HG02840 (cell line): ENCODE results near the gene DNER.
"Not testable (repeated sequence)": the region's sequence is repeated elsewhere in the genome, so short reads cannot be mapped to it uniquely, and the experiment has no call there.

Experiments
- ATAC-seq: cut with Tn5 transposase; IDR thresholded peaks from one replicate; pipeline ENCODE4 v1.9.1; 2021; ENCODE audit warnings: mild to moderate bottlenecking, moderate library complexity, moderate number of reproducible peaks; ENCODE audit not compliant: unreplicated experiment, low FRiP score

DNER gene, protein sequence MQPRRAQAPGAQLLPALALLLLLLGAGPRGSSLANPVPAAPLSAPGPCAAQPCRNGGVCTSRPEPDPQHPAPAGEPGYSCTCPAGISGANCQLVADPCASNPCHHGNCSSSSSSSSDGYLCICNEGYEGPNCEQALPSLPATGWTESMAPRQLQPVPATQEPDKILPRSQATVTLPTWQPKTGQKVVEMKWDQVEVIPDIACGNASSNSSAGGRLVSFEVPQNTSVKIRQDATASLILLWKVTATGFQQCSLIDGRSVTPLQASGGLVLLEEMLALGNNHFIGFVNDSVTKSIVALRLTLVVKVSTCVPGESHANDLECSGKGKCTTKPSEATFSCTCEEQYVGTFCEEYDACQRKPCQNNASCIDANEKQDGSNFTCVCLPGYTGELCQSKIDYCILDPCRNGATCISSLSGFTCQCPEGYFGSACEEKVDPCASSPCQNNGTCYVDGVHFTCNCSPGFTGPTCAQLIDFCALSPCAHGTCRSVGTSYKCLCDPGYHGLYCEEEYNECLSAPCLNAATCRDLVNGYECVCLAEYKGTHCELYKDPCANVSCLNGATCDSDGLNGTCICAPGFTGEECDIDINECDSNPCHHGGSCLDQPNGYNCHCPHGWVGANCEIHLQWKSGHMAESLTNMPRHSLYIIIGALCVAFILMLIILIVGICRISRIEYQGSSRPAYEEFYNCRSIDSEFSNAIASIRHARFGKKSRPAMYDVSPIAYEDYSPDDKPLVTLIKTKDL

DNA sequence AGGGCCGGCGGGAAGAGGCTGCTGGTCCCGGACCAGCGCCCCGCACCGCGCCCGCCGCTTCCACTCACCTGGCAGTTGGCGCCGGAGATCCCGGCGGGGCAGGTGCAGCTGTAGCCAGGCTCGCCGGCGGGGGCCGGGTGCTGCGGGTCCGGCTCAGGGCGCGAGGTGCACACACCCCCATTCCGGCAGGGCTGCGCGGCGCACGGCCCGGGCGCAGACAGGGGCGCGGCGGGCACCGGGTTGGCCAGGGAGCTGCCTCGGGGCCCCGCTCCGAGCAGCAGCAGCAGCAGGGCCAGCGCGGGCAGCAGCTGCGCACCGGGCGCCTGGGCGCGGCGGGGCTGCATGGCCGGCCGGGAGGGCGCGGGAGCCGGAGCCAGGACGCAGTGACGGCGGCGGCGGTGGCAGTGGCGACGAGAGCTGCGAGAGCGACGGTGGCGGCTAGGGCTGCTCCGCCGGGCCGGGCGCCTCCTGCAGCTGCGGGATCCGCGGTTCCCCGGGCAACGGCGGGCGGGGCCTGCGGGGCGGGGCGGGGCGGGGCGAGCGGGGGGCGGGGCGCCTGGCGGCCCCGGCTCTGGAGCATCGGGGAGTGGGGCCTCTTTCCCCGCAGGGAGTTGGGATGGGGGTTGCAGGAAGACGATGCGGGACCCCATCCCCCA lies at the start of gene DNER:
Gene DNER, minus strand, starts transcription at position 476 of the 656 bp plus-strand sequence. Its CDS starts 132 bp downstream, at position 344.
- peak; percentile 62 for ATAC-seq

DNA sequence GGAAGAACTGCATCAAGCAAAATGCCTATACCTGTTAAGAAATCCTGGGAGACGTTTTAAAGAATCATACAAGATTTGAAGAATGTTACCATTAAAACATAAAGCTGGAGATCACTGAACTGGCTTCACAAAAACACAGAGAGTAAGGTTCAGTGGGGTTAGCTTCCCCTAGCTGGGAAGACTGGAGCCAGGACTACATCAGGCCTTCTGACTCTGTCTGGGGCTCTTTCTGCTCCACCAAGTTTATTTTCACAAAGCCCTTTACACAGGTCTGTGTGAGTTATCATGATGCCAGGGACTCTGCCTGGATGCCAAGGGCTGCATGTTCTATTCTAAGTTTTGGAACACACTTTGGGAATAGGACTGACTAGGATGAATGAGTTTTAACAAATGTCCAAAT lies 47.3 kb upstream of the DNER start:
- no peak for ATAC-seq

DNA sequence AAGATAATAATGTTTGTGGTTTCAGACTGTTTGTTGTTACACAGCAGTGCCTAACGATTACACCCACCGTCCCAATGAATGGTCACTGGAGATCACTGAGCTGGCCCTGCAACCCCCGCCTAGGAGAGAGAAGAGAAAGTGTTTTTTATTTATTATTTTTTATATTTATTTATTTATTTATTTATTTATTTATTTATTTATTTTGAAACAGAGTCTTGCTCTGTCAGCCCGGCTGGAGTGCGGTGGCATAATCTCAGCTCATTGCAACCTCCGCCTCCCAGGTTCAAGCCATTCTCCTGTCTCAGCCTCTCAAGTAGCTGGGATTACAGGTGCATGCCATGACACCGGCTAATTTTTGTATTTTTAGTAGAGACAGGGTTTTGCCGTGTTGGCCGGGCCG lies 43.1 kb upstream of the DNER start:
- ATAC-seq, result not testable (repeated sequence)

DNA sequence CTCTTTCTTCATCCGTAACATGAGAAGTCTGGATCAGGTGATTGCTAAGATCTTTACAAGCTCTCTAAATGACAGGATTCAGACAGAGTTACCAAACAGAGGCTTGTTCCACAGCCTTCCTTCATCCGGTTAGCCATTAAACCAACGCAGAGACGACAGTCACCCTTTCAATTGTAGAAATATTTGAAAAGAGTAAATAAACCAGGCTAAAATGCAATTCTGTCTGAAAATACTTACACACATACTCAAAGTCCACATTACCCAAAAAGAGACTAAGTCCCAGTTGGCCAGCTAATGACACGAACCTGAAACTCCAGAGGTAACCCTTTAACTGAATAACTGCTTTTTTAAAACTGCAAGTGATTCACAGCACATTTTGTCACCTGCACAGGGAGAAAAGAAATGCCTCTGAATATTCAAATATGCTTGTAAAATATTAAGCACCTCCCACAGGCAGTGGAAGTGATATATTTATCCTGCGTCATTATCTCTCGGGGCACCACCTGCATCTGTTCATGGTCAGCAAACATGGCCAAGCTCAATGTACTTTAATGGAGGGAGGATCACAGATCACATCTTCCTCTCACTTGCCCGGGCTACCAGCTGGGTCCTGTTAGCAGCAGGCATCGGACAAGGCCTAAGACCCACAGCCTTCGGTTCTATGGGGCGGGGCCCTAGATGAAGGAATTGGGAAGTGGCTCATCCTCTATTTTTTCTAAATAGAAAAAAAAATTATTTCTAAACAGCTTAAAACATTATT lies 38.8 kb upstream of the DNER start:
- no peak for ATAC-seq

DNA sequence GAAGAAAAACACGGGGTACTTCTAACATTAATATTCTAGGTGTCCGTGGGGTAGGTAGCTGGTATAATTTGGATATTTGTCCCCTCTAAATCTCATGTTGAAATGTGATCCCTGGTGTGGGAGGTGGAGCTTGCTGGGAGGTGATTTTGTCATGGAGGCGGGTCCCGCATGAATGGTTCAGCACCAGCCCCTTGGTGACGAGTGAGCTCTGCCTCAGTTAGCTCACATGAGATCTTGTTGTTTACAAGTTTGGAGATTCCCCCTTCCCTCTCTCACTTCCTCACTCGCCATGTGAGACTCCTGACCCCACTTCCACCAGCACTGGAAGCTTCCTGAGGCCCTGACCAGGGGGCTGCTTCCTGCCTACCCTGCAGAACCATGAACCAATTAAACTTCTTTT lies 35.4 kb upstream of the DNER start:
- ATAC-seq, result no peak

DNA sequence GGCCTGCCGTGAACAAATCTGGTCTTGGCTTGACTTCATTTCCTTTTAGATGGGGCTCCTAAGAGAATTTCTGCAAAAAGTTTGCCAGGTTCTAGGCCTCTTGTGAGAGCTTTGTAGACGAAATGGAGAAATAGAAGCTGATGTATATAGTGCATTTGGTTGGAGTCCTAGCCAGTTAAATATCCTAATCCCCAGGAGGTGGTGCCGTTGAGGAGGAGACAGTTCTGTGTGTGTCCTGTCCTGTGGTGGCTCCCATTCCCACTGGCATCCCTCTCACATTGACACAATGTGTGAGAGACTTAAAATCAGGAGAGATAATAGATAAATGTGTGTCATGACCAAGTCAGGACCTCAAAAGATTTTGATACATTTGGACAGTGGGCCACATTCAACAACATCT lies 34.6 kb upstream of the DNER start:
- ATAC-seq, result no peak

DNA sequence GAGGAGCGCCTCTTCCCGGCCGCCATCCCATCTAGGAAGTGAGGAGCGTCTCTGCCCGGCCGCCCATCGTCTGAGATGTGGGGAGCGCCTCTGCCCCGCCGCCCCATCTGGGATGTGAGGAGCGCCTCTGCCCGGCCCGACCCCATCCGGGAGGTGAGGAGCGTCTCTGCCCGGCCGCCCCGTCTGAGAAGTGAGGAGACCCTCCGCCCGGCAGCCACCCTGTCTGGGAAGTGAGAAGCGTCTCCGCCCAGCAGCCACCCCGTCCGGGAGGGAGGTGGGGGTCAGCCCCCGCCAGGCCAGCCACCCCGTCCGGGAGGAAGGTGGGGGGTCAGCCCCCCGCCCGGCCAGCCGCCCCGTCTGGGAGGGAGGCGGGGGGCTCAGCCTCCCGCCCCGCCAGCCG lies 28.3 kb upstream of the DNER start:
- ATAC-seq, result not testable (repeated sequence)

DNA sequence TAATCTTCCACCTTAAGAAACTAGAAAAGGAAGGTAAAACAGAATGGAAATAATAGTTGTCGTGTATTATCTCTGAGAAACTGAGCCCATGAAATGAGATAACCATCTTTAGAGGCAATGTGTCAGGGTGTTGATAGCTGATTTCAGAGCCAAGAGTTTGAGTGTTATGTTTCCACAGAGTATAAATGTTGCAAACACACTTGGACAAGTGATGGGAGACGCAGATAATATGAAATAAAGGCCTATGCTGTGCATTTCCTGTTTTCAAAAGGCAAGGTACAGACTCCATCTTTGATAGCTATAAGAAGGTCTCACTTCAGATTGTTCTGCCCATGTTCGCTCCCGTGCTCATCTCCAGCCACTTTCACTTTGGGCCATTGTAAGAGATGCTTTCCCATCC lies 25.9 kb upstream of the DNER start:
- ATAC-seq, result no peak

DNA sequence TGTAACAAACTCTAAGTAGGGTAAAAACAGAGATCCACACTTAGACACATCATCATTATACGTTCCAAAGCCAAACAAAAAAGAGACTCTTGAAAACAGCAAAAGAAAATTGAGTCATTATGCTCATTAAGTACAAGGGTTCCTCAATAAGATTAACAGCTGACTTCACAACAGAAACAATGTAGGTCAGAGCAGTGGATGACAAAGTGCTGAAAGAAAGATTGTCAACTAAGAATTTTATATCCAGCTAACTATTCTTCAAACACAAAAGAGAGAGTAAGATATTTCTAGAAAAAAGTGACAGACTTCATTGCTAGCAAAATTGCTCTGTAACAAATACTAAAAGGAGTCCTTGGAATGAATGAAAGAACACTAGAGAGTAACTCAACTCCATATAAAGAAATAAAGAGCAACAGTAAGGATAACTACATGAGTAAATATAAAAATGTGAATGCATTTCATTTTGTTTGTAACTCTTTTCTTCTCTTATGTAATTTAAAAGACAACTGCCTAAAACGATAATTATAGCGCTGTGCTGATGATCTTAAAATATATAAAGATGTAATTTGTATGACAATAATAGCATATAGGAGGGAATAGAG lies 23.8 kb upstream of the DNER start:
- no peak for ATAC-seq

DNA sequence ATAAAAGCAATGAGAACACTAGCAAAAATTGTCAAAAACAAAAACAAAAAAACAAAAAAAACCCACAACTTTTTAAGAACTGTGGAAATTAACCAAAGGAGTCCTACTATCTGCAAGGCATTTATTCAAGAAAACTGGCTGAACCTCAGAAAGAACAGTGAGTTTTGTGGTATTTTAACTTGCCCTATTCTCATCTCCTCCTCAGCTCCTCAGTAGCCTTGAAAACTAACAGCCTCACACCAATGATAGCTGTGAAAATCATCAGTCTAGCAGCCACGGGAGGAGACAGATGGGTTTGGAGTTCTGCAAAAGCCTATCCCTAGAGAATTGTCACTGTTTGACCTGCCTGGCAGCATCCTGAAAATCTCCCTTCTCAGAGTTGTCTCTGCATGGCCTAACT lies 20.1 kb upstream of the DNER start:
- no peak for ATAC-seq

DNA sequence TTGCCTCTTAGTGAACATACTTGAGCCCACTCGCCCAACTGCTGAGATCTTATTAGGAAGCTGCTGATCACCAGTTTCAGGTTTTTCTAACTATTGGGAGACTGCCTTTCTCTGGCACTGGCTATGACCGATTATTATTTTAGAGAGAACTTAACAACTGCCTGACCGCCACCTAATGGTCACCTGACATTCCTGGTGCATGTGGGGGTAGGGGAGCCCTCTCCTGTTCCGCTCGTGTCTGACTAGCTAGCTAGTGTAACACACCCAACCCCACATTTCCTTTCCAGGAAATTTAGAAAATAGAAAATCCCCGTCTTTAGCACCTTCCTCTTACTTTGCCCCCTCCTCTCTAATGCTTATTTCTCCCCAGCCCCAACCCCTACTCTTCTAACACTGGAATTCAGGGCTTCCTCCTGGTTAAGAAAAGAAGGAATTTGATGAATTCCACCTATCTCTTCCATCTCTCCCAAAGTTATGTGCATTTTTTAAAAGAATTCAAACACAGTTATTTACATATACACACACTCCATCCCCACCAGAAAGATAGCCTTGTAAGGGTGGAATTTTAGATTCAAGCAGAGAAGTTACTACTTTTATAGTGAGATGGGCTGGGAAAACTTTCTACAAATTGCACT lies 19.4 kb upstream of the DNER start:
- ATAC-seq, result no peak

DNA sequence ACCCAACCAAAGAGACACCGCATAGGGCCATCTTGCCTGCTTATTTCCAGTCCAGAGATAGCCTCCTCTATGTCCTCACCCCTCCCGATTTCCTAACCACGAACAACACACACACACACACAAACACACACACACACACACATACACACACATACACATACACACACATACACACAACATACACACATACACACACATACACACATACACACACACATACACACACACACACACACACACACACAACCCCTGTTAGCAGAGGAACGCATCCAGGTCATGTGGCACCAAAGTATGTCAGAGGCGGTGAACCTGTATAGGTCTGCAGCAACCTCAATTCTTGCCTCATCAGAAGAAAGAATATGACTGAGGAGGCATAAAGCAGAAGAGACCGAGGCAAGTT lies 18.5 kb upstream of the DNER start:
- no peak for ATAC-seq

DNA sequence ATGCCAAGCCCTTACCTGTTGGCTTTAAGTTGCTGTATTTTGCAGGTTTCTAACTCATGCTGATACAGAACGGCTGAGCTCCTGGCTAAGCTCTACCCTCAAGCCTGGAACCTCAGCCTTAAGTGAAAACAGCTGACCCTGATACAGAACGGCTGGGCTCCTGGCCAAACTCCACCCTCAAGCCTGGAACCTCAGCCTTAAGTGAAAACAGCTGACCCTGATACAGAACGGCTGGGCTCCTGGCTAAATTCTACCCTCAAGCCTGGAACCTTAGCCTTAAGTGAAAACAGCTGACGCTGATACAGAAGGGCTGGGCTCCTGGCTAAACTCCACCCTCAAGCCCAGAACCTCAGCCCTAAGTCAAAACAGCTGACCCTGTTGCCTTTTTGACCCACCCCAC lies 17.6 kb upstream of the DNER start:
- no peak for ATAC-seq

DNA sequence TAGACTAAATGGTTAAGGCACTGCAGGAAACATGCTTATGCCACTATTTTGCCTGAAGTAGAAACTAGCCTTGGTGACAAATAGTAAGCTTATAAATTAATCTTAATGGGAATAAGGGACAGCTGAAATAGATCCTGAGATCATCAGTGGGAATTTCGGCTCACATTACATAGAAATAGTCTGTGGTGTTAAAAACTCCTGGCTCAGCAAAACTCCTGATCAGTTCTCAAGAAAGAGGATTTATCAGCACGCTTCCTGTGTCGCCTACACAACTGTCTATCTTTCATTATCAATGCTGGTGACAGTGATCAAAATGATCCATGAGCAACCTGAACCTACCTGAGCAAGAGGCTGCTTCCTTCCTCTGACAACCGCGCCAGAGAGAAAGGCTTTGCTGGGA lies 17.0 kb upstream of the DNER start:
- no peak for ATAC-seq

DNA sequence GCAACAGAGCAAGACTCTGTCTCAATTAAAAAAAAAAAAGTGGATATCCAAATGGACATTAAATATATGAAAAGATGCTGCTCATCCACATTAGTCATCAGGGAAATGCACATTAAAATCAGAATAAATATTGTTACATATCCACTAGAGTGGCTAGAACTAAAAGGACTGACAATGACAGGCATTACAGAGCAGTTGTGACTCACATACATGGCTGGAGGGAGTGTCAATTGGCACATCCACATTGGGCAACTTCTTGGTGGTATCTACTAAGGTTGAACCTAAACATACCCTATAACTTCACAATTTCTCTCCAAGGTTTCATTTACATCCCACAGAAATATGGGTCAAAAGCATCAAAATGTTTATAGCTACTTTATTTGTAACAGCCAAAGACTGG lies 14.0 kb upstream of the DNER start:
- ATAC-seq, result no peak

DNA sequence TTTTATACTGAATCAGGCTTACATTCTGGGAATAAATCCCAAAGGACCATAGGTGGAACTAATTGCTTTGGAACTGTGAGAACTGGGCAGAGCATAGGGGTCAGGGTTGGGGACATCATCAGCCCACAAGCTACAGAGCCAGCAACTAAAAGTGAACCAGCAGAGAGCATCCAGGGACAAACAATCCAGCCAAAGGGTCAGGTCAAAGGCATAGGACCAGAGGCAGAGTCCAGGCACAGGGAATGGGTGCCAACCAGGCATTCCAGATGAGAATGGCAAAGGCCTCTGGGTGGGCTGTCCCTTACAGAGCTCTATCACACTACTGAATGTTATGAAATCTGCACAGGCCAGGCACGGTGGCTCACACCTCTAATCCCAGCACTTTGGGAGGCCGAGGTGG lies 12.3 kb upstream of the DNER start:
- no peak for ATAC-seq

DNA sequence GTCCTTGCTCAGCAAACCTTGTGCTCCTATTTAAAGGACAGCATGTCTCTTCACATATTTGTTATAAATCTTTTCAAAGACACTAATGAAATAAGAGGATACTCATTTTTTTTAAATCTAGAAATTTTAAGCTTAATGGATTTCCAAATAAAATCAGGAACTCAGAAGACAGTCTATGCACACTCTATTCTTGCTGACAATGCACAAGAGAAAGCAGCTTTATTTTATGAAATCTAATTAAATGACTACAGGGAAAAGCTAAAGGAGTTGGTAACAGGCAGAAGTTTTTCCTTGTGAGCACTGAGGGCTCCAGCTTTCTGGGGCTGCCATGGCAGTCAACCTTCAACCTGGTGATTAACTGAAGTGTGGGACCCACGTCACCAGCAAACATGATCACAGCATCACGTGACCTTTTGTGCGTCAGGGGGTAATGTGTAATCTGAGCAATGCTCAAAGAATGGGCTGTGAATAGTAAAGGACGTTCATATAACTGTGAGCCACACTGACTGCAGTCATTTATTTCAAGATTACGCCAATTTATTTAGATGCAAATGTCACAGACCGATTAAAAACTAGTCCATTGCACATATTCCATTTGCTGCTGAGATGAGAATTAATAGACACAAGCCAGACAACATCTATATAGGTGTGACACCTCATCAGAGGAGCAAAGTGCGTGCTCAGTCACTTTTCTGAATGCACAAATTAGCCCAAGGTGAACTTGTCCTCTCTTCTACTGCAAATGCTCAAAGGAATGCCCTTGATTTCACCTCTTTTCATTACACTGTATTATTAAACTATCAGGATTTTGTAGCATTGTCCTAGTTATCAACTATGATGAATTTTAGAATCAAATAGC lies 11.6 kb upstream of the DNER start:
- no peak for ATAC-seq

DNA sequence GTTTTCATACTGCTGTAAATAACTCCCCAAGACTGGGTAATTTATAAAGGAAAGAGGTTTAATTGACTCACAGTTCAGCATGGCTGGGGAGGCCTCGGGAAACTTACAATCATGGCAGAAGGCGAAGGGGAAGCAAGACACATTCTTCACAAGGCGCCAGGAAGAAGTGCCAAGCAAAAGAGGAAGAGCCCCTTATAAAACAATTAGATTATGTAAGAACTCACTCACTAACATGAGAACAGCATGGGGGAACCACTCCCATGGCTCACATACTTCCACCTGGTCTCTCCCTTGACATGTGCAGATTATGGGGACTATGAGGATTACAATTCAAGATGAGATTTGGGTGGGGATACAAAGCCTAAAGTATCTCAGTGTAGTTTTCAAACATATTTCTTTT lies 8.8 kb upstream of the DNER start:
- not testable (repeated sequence) for ATAC-seq
